A549 (cell line): Measurements from ENCODE around the gene TBC1D3I. TPM values are rescaled to one million over a fixed set of nuclear protein-coding genes. Genes with fewer than 3 reads are reported as not detected.
"Not testable (repeated sequence)": the region's sequence is repeated elsewhere in the genome, so short reads cannot be mapped to it uniquely, and the experiment has no call there.

Experiments used
- ATAC-seq, 2 experiments: fragments of 200-7000 bp in 1 of 2; fragments of >200 bp in 1 of 2; cut with Nextera tagmentation in 1 of 2; cut with Tn5 transposase in 1 of 2; 3 replicates each; pipeline versions ENCODE4 v1.8.0 to v1.9.1; 2018 to 2020; ENCODE audit warnings: mild to moderate bottlenecking in 1 of 2, moderate library complexity in 1 of 2
- CTCF ChIA-PET: fragments of 300-600 bp; sonication (Branson Sonifier 250); formaldehyde crosslinking; extraction: SDS; loops from one replicate; lab custom pipeline; 2021; ENCODE audit warnings: antibody characterized with exemption, inconsistent platforms; lab: Yijun Ruan, JAX
- POLR2A ChIA-PET: fragments of 350-600 bp; formaldehyde crosslinking; extraction: SDS; loops from one replicate; lab custom pipeline; 2021; ENCODE audit warnings: antibody characterized with exemption, inconsistent platforms; lab: Yijun Ruan, JAX
- DNase-seq, 2 experiments: peaks; one replicate each; pipeline versions ENCODE4 v3.0.0 to v3.0.0-alpha.2; 2011 to 2016; ENCODE audit warnings: low read depth in 1 of 2, low spot score in 1 of 2
- FAIRE-seq: peaks from 2 replicates; lab custom pipeline; 2011; peaks lifted over from hg19 to GRCh38; lab: Jason Lieb, UNC
- H3K27ac ChIP-seq, 2 experiments: fragments of >200 bp; sonication (Bioruptor Twin); formaldehyde crosslinking; 3 replicates each; pipeline ENCODE4 v1.5.1; 2016 to 2017
- H3K4me1 ChIP-seq: fragments of >200 bp; sonication (Bioruptor Twin); formaldehyde crosslinking; 3 replicates; pipeline ENCODE4 v1.6.1; 2016
- H3K4me2 ChIP-seq: fragments of >200 bp; sonication (Bioruptor Twin); formaldehyde crosslinking; 3 replicates; pipeline ENCODE4 v1.6.1; 2016
- H3K4me3 ChIP-seq: fragments of >200 bp; sonication (Bioruptor Twin); formaldehyde crosslinking; 3 replicates; pipeline ENCODE4 v1.5.1; 2016
- H3K9me3 ChIP-seq: fragments of >200 bp; sonication (Bioruptor Twin); formaldehyde crosslinking; 3 replicates; pipeline ENCODE4 v1.6.1; 2016
- BHLHE40 ChIP-seq: IDR thresholded peaks from 2 replicates; pipeline ENCODE4 v1.6.1; 2012; ENCODE audit warnings: low read depth, low read length, inconsistent platforms
- EHF ChIP-seq: fragments of 250-450 bp; sonication (Bioruptor Pico); IDR thresholded peaks from 2 replicates; pipeline ENCODE4 v1.5.0; 2020; ENCODE audit warnings: mild to moderate bottlenecking
- ELK1 ChIP-seq: fragments of 150-350 bp; IDR thresholded peaks from 2 replicates; pipeline ENCODE4 v1.6.1; 2014; ENCODE audit warnings: low read depth, mild to moderate bottlenecking, low read length
- EP300 ChIP-seq, 2 experiments: fragments of >200 bp; sonication (Bioruptor Twin); formaldehyde crosslinking; IDR thresholded peaks; 2 replicates in 1 of 2; 3 replicates in 1 of 2; pipeline ENCODE4 v1.6.1; 2016 to 2017
- HOXA7 ChIP-seq: fragments of 250-450 bp; sonication (Bioruptor Pico); IDR thresholded peaks from 2 replicates; pipeline ENCODE4 v1.5.0; 2020; ENCODE audit warnings: mild to moderate bottlenecking, moderate library complexity
- KDM5A ChIP-seq: fragments of 200-600 bp; sonication (generic); IDR thresholded peaks from 2 replicates; pipeline ENCODE4 v1.6.1; 2016; ENCODE audit warnings: antibody characterized with exemption, mild to moderate bottlenecking
- MAFK ChIP-seq: fragments of 450-650 bp; IDR thresholded peaks from 2 replicates; pipeline ENCODE4 v1.6.1; 2014; ENCODE audit not compliant: partially characterized antibody
- MYC ChIP-seq: IDR thresholded peaks from 2 replicates; pipeline ENCODE4 v1.6.1; 2012; ENCODE audit warnings: mild to moderate bottlenecking, inconsistent platforms, low read length, improper control_type of control experiment, borderline replicate concordance
- SMC3 ChIP-seq: fragments of >200 bp; sonication (Bioruptor Twin); formaldehyde crosslinking; IDR thresholded peaks from 3 replicates; pipeline ENCODE4 v1.6.1; 2018; ENCODE audit warnings: inconsistent platforms
- ZSCAN20 ChIP-seq: fragments of 250-450 bp; sonication (Bioruptor Pico); IDR thresholded peaks from 2 replicates; pipeline ENCODE4 v1.8.0; 2022; ENCODE audit warnings: mild to moderate bottlenecking, moderate library complexity
- WGBS: methylation state at CpG from one replicate; pipeline ENCODE4 v1.1.6; 2017; ENCODE audit errors: missing lambda C conversion rate; 5-methylcytosine and 5-hydroxymethylcytosine counted together
- polyA plus RNA-seq, 4 experiments: library from polyadenylated mRNA; depleted of rRNA in 3 of 4; stranded (reverse); fragments of >200 nt; fragmentation: RNase III in 1 of 4; extraction: RNeasy Plus Mini Kit Qiagen cat#74134 plus additional on column Dnase treatment in 1 of 4; gene quantifications; 2 replicates in 3 of 4; 3 replicates in 1 of 4; pipeline ENCODE4 v1.2.3, GENCODE V29; 2011 to 2017

Gene TBC1D3I
- polyA plus RNA-seq, 2 of the 4 experiments (the other 2 are of a cell fraction) = 0.08 to 0.23 TPM

GRCh38 chr17:36220737-36221580 is 43.4 kb downstream of the TBC1D3I start:
- CTCF ChIA-PET, H3K4me2 ChIP-seq, H3K27ac ChIP-seq, H3K4me3 ChIP-seq, POLR2A ChIA-PET, H3K4me1 ChIP-seq, ATAC-seq, FAIRE-seq, DNase-seq: not testable (repeated sequence)
- peaks cover 25% of the 10 kb centered on the region for H3K9me3 ChIP-seq
- WGBS = 0% methylated on average over 3 of the region's 3 CpGs

GRCh38 chr17:36219556-36219955 is 44.8 kb downstream of the TBC1D3I start:
- H3K4me3 ChIP-seq, FAIRE-seq, POLR2A ChIA-PET, ATAC-seq, DNase-seq, H3K27ac ChIP-seq, H3K4me1 ChIP-seq, H3K4me2 ChIP-seq: not testable (repeated sequence)
- 5% methylated on average over 1 of the region's 1 CpG for WGBS
- peaks cover 25% of the 10 kb centered on the region for H3K9me3 ChIP-seq
- CTCF ChIA-PET = interaction anchor here (1.0 kb wide), 1 partner anchor 263 kb away, joined by 3 read pairs; no protein-coding TSS in a partner anchor

GRCh38 chr17:36215406-36216308 is 48.7 kb downstream of the TBC1D3I start:
- CTCF ChIA-PET = interaction anchor here (0.6 to 1.0 kb wide), 2 partner anchors 240 to 244 kb away, joined by 3 read pairs; no protein-coding TSS in a partner anchor
- POLR2A ChIA-PET, FAIRE-seq, H3K4me2 ChIP-seq, DNase-seq, H3K4me3 ChIP-seq, H3K4me1 ChIP-seq, H3K27ac ChIP-seq: not testable (repeated sequence)
- WGBS = 14% methylated on average over 7 of the region's 7 CpGs
- ATAC-seq = 0 out of 6 replicates have a peak, but pooled peaks of 1 of the 2 experiments have one; percentile 20
- peaks cover 25% of the 10 kb centered on the region for H3K9me3 ChIP-seq

- Histone ChIP-seq H3K9me3 (peaks cover 22% of the 10 kb centered on the region), H3K27ac (no peak overlapping the region), H3K4me1 (no peaks in the 10 kb centered on the region), H3K4me3 (no peak overlapping the region), H3K4me2 (no peak overlapping the region)
- ATAC-seq = no peak
- POLR2A ChIA-PET = no interaction called here
- TF ChIP-seq KDM5A (no peak), MAFK (no peak), SMC3 (no peak), ELK1 (no peak), HOXA7 (CRISPR knock-in tag) (no peak), ZSCAN20 (CRISPR knock-in tag) (no peak)
- CTCF ChIA-PET = no interaction called here
- DNase-seq = no peak
- FAIRE-seq = no peak
Measured at GRCh38 chr17:36214918-36215317, 49.5 kb downstream of the TBC1D3I start.

GRCh38 chr17:36213695-36214094 is 50.7 kb downstream of the TBC1D3I start:
- H3K4me3 ChIP-seq = no peak overlapping the region
- H3K4me2 ChIP-seq = no peak overlapping the region
- ATAC-seq = no peak
- H3K9me3 ChIP-seq = peaks cover 14% of the 10 kb centered on the region
- no peak for TF ChIP-seq EHF (CRISPR knock-in tag)
- no peak for TF ChIP-seq MYC
- no peak for TF ChIP-seq BHLHE40
- no peak for TF ChIP-seq ELK1
- no peak for TF ChIP-seq EP300 (IDR thresholded peaks at IDR 0.05)
- no peak for TF ChIP-seq SMC3
- WGBS = 25% methylated on average over 3 of the region's 3 CpGs
- CTCF ChIA-PET = no interaction called here
- FAIRE-seq = no peak
- no peak overlapping the region for H3K27ac ChIP-seq
- H3K4me1 ChIP-seq = no peaks in the 10 kb centered on the region
- POLR2A ChIA-PET = no interaction called here
- no peak for DNase-seq
